ENCODE results near the gene G6PC2.

G6PC2 gene

GRCh38 chr2:168884975-168885374, 16.1 kb upstream of the G6PC2 start:
- DNase-seq = no peak
- Histone ChIP-seq H3K79me2 (ENCODE audit: low read length) (peaks cover 18% of the 10 kb centered on the region), H3F3A (ENCODE audit: insufficient read depth, low read length) (no peaks in the 10 kb centered on the region), H3K4me2 (ENCODE audit: low read depth, low read length) (no peak overlapping the region), H3K4me1 (ENCODE audit: low read length) (no peaks in the 10 kb centered on the region), H3K9me2 (replicated peaks; ENCODE audit: insufficient read depth, low read length) (no peaks in the 10 kb centered on the region), H3K9ac (ENCODE audit: low read length) (no peak overlapping the region), H3K36me3 (replicated peaks; ENCODE audit: insufficient read depth, low read length) (no peaks in the 10 kb centered on the region; the same call in 1 of the 2 replicates), H2AFZ (ENCODE audit: low read length) (no peak overlapping the region), H3K27ac (ENCODE audit: low read length) (no peak overlapping the region), H3K9me3 (replicated peaks; ENCODE audit: insufficient read depth, low read length) (no peaks in the 10 kb centered on the region), H4K20me1 (ENCODE audit: insufficient read depth, low read length) (no peaks in the 10 kb centered on the region), H3K4me3 (ENCODE audit: low read length) (no peak overlapping the region), H3K27me3 (replicated peaks; ENCODE audit: insufficient read depth, low read length) (no peaks in the 10 kb centered on the region)
- no peak for TF ChIP-seq CTCF (IDR thresholded peaks at IDR 0.05; ENCODE audit: low read length)
- TF ChIP-seq EZH2phosphoT487 (IDR thresholded peaks at IDR 0.05; ENCODE audit: low read length) = no peak
- no peak for TF ChIP-seq EZH2 (optimal IDR thresholded peaks at IDR 0.05; ENCODE audit: low read depth, low read length)

- TF ChIP-seq EZH2phosphoT487 (IDR thresholded peaks at IDR 0.05; ENCODE audit: low read length) = no peak
- no peak for TF ChIP-seq CTCF (IDR thresholded peaks at IDR 0.05; ENCODE audit: low read length)
- no peak for TF ChIP-seq EZH2 (optimal IDR thresholded peaks at IDR 0.05; ENCODE audit: low read depth, low read length)
- H3K79me2 ChIP-seq (ENCODE audit: low read length) = peaks cover 20% of the 10 kb centered on the region
- H2AFZ ChIP-seq (ENCODE audit: low read length) = peak overlapping the region; percentile 85
- H3K36me3 ChIP-seq (replicated peaks; ENCODE audit: insufficient read depth, low read length) = no peaks in the 10 kb centered on the region
- H3K27me3 ChIP-seq (replicated peaks; ENCODE audit: insufficient read depth, low read length) = no peaks in the 10 kb centered on the region
- H3K9me3 ChIP-seq (replicated peaks; ENCODE audit: insufficient read depth, low read length) = no peaks in the 10 kb centered on the region
- peak overlapping the region; percentile 89 for H3K4me2 ChIP-seq (ENCODE audit: low read depth, low read length)
- no peaks in the 10 kb centered on the region for H3F3A ChIP-seq (ENCODE audit: insufficient read depth, low read length)
- peak overlapping the region; percentile 76 for H3K9ac ChIP-seq (ENCODE audit: low read length)
- H4K20me1 ChIP-seq (ENCODE audit: insufficient read depth, low read length) = no peaks in the 10 kb centered on the region
- peak overlapping the region; percentile 74 for H3K4me3 ChIP-seq (ENCODE audit: low read length)
- no peaks in the 10 kb centered on the region for H3K9me2 ChIP-seq (replicated peaks; ENCODE audit: insufficient read depth, low read length)
- DNase-seq = peak; percentile 8
- peak overlapping the region; percentile 2; the same call in 1 of the 2 replicates for H3K27ac ChIP-seq (ENCODE audit: low read length)
- peaks cover 5% of the 10 kb centered on the region; the same call in 1 of the 2 replicates for H3K4me1 ChIP-seq (ENCODE audit: low read length)
Observed at GRCh38 chr2:168889635-168890005, 11.5 kb upstream of the G6PC2 start.

- peaks cover 18% of the 10 kb centered on the region for H3K79me2 ChIP-seq (ENCODE audit: low read length)
- H3K27ac ChIP-seq (ENCODE audit: low read length) = peak within 1 kb of the TSS; percentile 2; the same call in 1 of the 2 replicates
- no peak for TF ChIP-seq EZH2phosphoT487 (IDR thresholded peaks at IDR 0.05; ENCODE audit: low read length)
- TF ChIP-seq CTCF (IDR thresholded peaks at IDR 0.05; ENCODE audit: low read length) = no peak
- no peak for TF ChIP-seq EZH2 (optimal IDR thresholded peaks at IDR 0.05; ENCODE audit: low read depth, low read length)
- peak within 1 kb of the TSS; percentile 76 for H3K9ac ChIP-seq (ENCODE audit: low read length)
- peak within 1 kb of the TSS; percentile 74 for H3K4me3 ChIP-seq (ENCODE audit: low read length)
- peak within 1 kb of the TSS; percentile 89 for H3K4me2 ChIP-seq (ENCODE audit: low read depth, low read length)
- no peaks in the 10 kb centered on the region for H3F3A ChIP-seq (ENCODE audit: insufficient read depth, low read length)
- no peaks in the 10 kb centered on the region for H3K36me3 ChIP-seq (replicated peaks; ENCODE audit: insufficient read depth, low read length)
- H3K4me1 ChIP-seq (ENCODE audit: low read length) = peaks cover 5% of the 10 kb centered on the region; the same call in 1 of the 2 replicates
- no peaks in the 10 kb centered on the region for H3K9me3 ChIP-seq (replicated peaks; ENCODE audit: insufficient read depth, low read length)
- H4K20me1 ChIP-seq (ENCODE audit: insufficient read depth, low read length) = no peaks in the 10 kb centered on the region
- H3K27me3 ChIP-seq (replicated peaks; ENCODE audit: insufficient read depth, low read length) = no peaks in the 10 kb centered on the region
- DNase-seq = peak; percentile 96
- no peaks in the 10 kb centered on the region for H3K9me2 ChIP-seq (replicated peaks; ENCODE audit: insufficient read depth, low read length)
- H2AFZ ChIP-seq (ENCODE audit: low read length) = peak within 1 kb of the TSS; percentile 85
Observed at GRCh38 chr2:168890006-168890782, 10.9 kb upstream of the G6PC2 start, which contains the start of gene SPC25. TSS of gene SPC25 (minus strand) at chr2:168890430. CDS start at chr2:168889519, 911 bp downstream.
